CD4-positive, alpha-beta T cell treated with Interleukin-6 at 100 ng/mL for 8 hours (primary cell): ENCODE measurements around the gene CDC42SE2.
"Not testable (repeated sequence)": the region's sequence is repeated elsewhere in the genome, so short reads cannot be mapped to it uniquely, and the experiment has no call there.

ENCODE experiments used
- DNase-seq: peaks from one replicate; pipeline ENCODE4 v3.0.0-alpha.2; 2020; ENCODE audit warnings: mixed read lengths, low spot score

The CDC42SE2 gene

GRCh38 chr5:131250751-131251475 lies 12.9 kb upstream of the CDC42SE2 start:
- DNase-seq: no peak

GRCh38 chr5:131252824-131253171 lies 11.1 kb upstream of the CDC42SE2 start:
- DNase-seq: peak; percentile 88

- not testable (repeated sequence) for DNase-seq
Observed at GRCh38 chr5:131254025-131254424, 9.8 kb upstream of the CDC42SE2 start.

- no peak for DNase-seq
Observed at GRCh38 chr5:131254741-131255140, 9.1 kb upstream of the CDC42SE2 start.

GRCh38 chr5:131256507-131256823 lies 7.4 kb upstream of the CDC42SE2 start:
- DNase-seq: no peak

GRCh38 chr5:131258733-131259132 lies 5.1 kb upstream of the CDC42SE2 start:
- no peak for DNase-seq

GRCh38 chr5:131259326-131259725 lies 4.5 kb upstream of the CDC42SE2 start:
- DNase-seq: no peak

GRCh38 chr5:131260895-131261294 lies 3.0 kb upstream of the CDC42SE2 start:
- DNase-seq: no peak

GRCh38 chr5:131261483-131261882 lies 2.4 kb upstream of the CDC42SE2 start:
- no peak for DNase-seq

GRCh38 chr5:131262953-131263541 lies 806 bp upstream of the CDC42SE2 start:
- DNase-seq: no peak

- peak; percentile 44 for DNase-seq
Observed at GRCh38 chr5:131264451-131265099, 722 bp downstream of the CDC42SE2 start.

- peak; percentile 52 for DNase-seq
Observed at GRCh38 chr5:131265311-131265803, 1.5 kb downstream of the CDC42SE2 start.

GRCh38 chr5:131266370-131267060 lies 2.7 kb downstream of the CDC42SE2 start:
- DNase-seq: peak; percentile 56

- DNase-seq: no peak
Observed at GRCh38 chr5:131268758-131269370, 5.0 kb downstream of the CDC42SE2 start.

- DNase-seq: no peak
Observed at GRCh38 chr5:131270809-131271208, 7.0 kb downstream of the CDC42SE2 start.

GRCh38 chr5:131271888-131272287 lies 8.0 kb downstream of the CDC42SE2 start:
- not testable (repeated sequence) for DNase-seq

- DNase-seq: no peak
Observed at GRCh38 chr5:131272307-131272706, 8.5 kb downstream of the CDC42SE2 start.

GRCh38 chr5:131272724-131273123 lies 8.9 kb downstream of the CDC42SE2 start:
- peak; percentile 55 for DNase-seq

GRCh38 chr5:131274326-131275063 lies 10.6 kb downstream of the CDC42SE2 start:
- no peak for DNase-seq

GRCh38 chr5:131276072-131276471 lies 12.2 kb downstream of the CDC42SE2 start:
- DNase-seq: no peak

GRCh38 chr5:131277447-131277846 lies 13.6 kb downstream of the CDC42SE2 start:
- no peak for DNase-seq
